H1 (cell line): Measurements from ENCODE around the gene F5. TPM values are rescaled to one million over a fixed set of nuclear protein-coding genes. Genes with fewer than 3 reads are reported as not detected.

Source experiments
- CTCF ChIA-PET: fragments of 300-600 bp; sonication (Branson Sonifier 250); formaldehyde crosslinking; loops from one replicate; lab custom pipeline; 2021; ENCODE audit not compliant: partially characterized antibody; lab: Charles Lee
- POLR2A ChIA-PET: fragments of 300-600 bp; sonication (Branson Sonifier 250); formaldehyde crosslinking; loops from one replicate; lab custom pipeline; 2021; ENCODE audit warnings: inconsistent platforms; ENCODE audit not compliant: partially characterized antibody; lab: Charles Lee
- DNase-seq, 2 experiments: peaks; one replicate each; pipeline versions ENCODE4 v3.0.0 to v3.0.0-alpha.2; 2010 to 2022; ENCODE audit warnings: low spot score in 2 of 2, low read depth in 1 of 2, mixed read lengths in 1 of 2
- FAIRE-seq: peaks from 2 replicates; lab custom pipeline; 2011; peaks lifted over from hg19 to GRCh38; lab: Jason Lieb, UNC
- H2AFZ ChIP-seq: 2 replicates; pipeline ENCODE4 v1.8.1; 2012; ENCODE audit warnings: low read length, inconsistent platforms
- H2AK5ac ChIP-seq: 2 replicates; pipeline ENCODE4 v1.6.1; 2013; ENCODE audit warnings: low read depth, low read length
- H2BK120ac ChIP-seq: replicated peaks from 2 replicates; pipeline ENCODE3; 2013; ENCODE audit warnings: low read depth, low read length, inconsistent platforms
- H2BK12ac ChIP-seq: 2 replicates; pipeline ENCODE4 v1.6.1; 2013; ENCODE audit warnings: low read depth, low read length
- H2BK15ac ChIP-seq: 2 replicates; pipeline ENCODE4 v1.6.1; 2013; ENCODE audit warnings: low read length
- H2BK20ac ChIP-seq: 2 replicates; pipeline ENCODE4 v1.6.1; 2013; ENCODE audit warnings: low read length
- H2BK5ac ChIP-seq: 2 replicates; pipeline ENCODE4 v1.6.1; 2013; ENCODE audit warnings: low read depth, low read length
- H3K14ac ChIP-seq: 2 replicates; pipeline ENCODE4 v1.6.1; 2013; ENCODE audit warnings: inconsistent platforms; ENCODE audit not compliant: insufficient read length
- H3K18ac ChIP-seq: 2 replicates; pipeline ENCODE4 v1.6.1; 2013; ENCODE audit warnings: low read length; ENCODE audit errors: extremely low read depth
- H3K23ac ChIP-seq: 2 replicates; pipeline ENCODE4 v1.6.1; 2013; ENCODE audit warnings: inconsistent platforms; ENCODE audit not compliant: insufficient read length
- H3K23me2 ChIP-seq: 2 replicates; pipeline ENCODE4 v1.6.1; 2013; ENCODE audit warnings: low read depth, low read length
- H3K27ac ChIP-seq: 2 replicates; pipeline ENCODE4 v1.6.1; 2011; ENCODE audit warnings: low read depth, low read length, inconsistent platforms
- H3K27me3 ChIP-seq, 4 experiments: replicated peaks in 1 of 4; 1 replicate in 1 of 4; 2 replicates in 3 of 4; pipeline versions ENCODE4 v1.6.1 to v1.8.1; 2011 to 2013; ENCODE audit warnings: low read length in 3 of 4, mild to moderate bottlenecking in 3 of 4, inconsistent platforms in 2 of 4, mixed read lengths in 2 of 4, moderate library complexity in 1 of 4; ENCODE audit not compliant: control insufficient read depth in 3 of 4, insufficient read depth in 3 of 4; ENCODE audit errors: extremely low read depth in 1 of 4
- H3K36me3 ChIP-seq, 4 experiments: 2 replicates each; pipeline versions ENCODE4 v1.6.1 to v1.8.1; 2011 to 2013; ENCODE audit warnings: mild to moderate bottlenecking in 4 of 4, low read length in 3 of 4, moderate library complexity in 2 of 4, control low read depth in 1 of 4, inconsistent platforms in 1 of 4; ENCODE audit not compliant: insufficient read depth in 4 of 4, control insufficient read depth in 2 of 4
- H3K4ac ChIP-seq: replicated peaks from 2 replicates; pipeline ENCODE3; 2013; ENCODE audit warnings: low read length, low read depth, mixed read lengths, inconsistent platforms; ENCODE audit not compliant: insufficient read length
- H3K4me1 ChIP-seq, 4 experiments: replicated peaks in 1 of 4; 1 replicate in 1 of 4; 2 replicates in 3 of 4; pipeline versions ENCODE4 v1.6.1 to v1.8.1; 2011 to 2013; ENCODE audit warnings: low read length in 3 of 4, inconsistent platforms in 2 of 4, mixed read lengths in 1 of 4; ENCODE audit not compliant: insufficient read depth in 4 of 4, control insufficient read depth in 3 of 4
- H3K4me2 ChIP-seq, 2 experiments: 2 replicates each; pipeline versions ENCODE4 v1.6.1 to v1.8.1; 2011 to 2013; ENCODE audit warnings: low read depth in 2 of 2, low read length in 2 of 2, control low read depth in 1 of 2, inconsistent platforms in 1 of 2, mild to moderate bottlenecking in 1 of 2; ENCODE audit not compliant: insufficient read depth in 1 of 2
- H3K4me3 ChIP-seq, 4 experiments: fragments of 200-600, 300-600 bp in 1 of 4; sonication (generic), shearing (Covaris generic), sonication (Bioruptor Twin) in 1 of 4; 2 replicates each; pipeline versions ENCODE4 v1.5.1 to v1.8.1; 2011 to 2016; ENCODE audit warnings: low read length in 4 of 4, low read depth in 3 of 4, control low read depth in 2 of 4, inconsistent platforms in 2 of 4, mild to moderate bottlenecking in 2 of 4, mixed read lengths in 1 of 4, moderate library complexity in 1 of 4; ENCODE audit not compliant: insufficient read depth in 2 of 4; ENCODE audit errors: extremely low read depth in 1 of 4
- H3K56ac ChIP-seq: replicated peaks from 2 replicates; pipeline ENCODE3; 2013; ENCODE audit warnings: low read depth, mild to moderate bottlenecking, mixed read lengths, low read length, inconsistent platforms; ENCODE audit not compliant: insufficient read length
- H3K79me1 ChIP-seq: 2 replicates; pipeline ENCODE4 v1.6.1; 2013; ENCODE audit warnings: low read depth, low read length, control low read depth
- H3K79me2 ChIP-seq, 2 experiments: 2 replicates each; pipeline versions ENCODE4 v1.6.1 to v1.8.1; 2012 to 2013; ENCODE audit warnings: low read length in 2 of 2, mild to moderate bottlenecking in 2 of 2, inconsistent platforms in 1 of 2; ENCODE audit not compliant: insufficient read depth in 2 of 2, control insufficient read depth in 1 of 2
- H3K9ac ChIP-seq, 4 experiments: replicated peaks in 1 of 4; 1 replicate in 1 of 4; 2 replicates in 3 of 4; pipeline versions ENCODE4 v1.6.1 to v1.8.1; 2011 to 2013; ENCODE audit warnings: low read depth in 3 of 4, low read length in 3 of 4, control low read depth in 2 of 4, mild to moderate bottlenecking in 2 of 4, moderate library complexity in 2 of 4, inconsistent platforms in 1 of 4; ENCODE audit errors: extremely low read depth in 1 of 4
- H3K9me3 ChIP-seq, 2 experiments: 2 replicates each; pipeline versions ENCODE4 v1.6.1 to v1.8.1; 2012 to 2013; ENCODE audit warnings: mild to moderate bottlenecking in 2 of 2, moderate library complexity in 2 of 2, control low read depth in 1 of 2, inconsistent platforms in 1 of 2, low read depth in 1 of 2, low read length in 1 of 2, mixed read lengths in 1 of 2; ENCODE audit not compliant: insufficient read depth in 2 of 2
- H4K20me1 ChIP-seq, 2 experiments: replicated peaks in 1 of 2; 2 replicates each; pipeline versions ENCODE3 to v1.8.1; 2011 to 2013; ENCODE audit warnings: inconsistent platforms in 2 of 2, low read length in 2 of 2, mild to moderate bottlenecking in 1 of 2; ENCODE audit not compliant: insufficient read depth in 2 of 2, control insufficient read depth in 1 of 2
- H4K5ac ChIP-seq: 2 replicates; pipeline ENCODE4 v1.6.1; 2013; ENCODE audit warnings: low read length, low read depth, mixed read lengths, inconsistent platforms; ENCODE audit not compliant: insufficient read length
- H4K8ac ChIP-seq: 2 replicates; pipeline ENCODE4 v1.8.0; 2013; ENCODE audit warnings: mild to moderate bottlenecking, moderate library complexity, low read length, inconsistent platforms; ENCODE audit not compliant: insufficient read depth; ENCODE audit errors: extremely low read depth
- H4K91ac ChIP-seq: replicated peaks from 2 replicates; pipeline ENCODE3; 2013; ENCODE audit warnings: low read length, mixed read lengths, inconsistent platforms; ENCODE audit not compliant: insufficient read length
- ASH2L ChIP-seq: fragments of 200-600, 300-600 bp; sonication (generic); IDR thresholded peaks from one replicate; pipeline ENCODE4 v1.7.1; 2017; ENCODE audit warnings: low read length
- CREB1 ChIP-seq: IDR thresholded peaks from 2 replicates; pipeline ENCODE4 v1.6.1; 2012; ENCODE audit warnings: inconsistent platforms
- CTCF ChIP-seq, 3 experiments: IDR thresholded peaks; 1 replicate in 2 of 3; 2 replicates in 1 of 3; pipeline versions ENCODE4 v1.5.1 to v1.6.1; 2011; ENCODE audit warnings: low read length in 3 of 3, mild to moderate bottlenecking in 3 of 3, inconsistent platforms in 2 of 3, low read depth in 1 of 3, moderate library complexity in 1 of 3; ENCODE audit not compliant: insufficient read depth in 1 of 3; ENCODE audit errors: control extremely low read depth in 1 of 3
- E2F6 ChIP-seq: IDR thresholded peaks from 2 replicates; pipeline ENCODE4 v1.6.1; 2012; ENCODE audit warnings: inconsistent platforms
- POLR2AphosphoS5 ChIP-seq: IDR thresholded peaks from 2 replicates; pipeline ENCODE4 v1.6.1; 2011; ENCODE audit warnings: low read depth, low read length
- RXRA ChIP-seq: IDR thresholded peaks from 2 replicates; pipeline ENCODE4 v1.6.1; 2011; ENCODE audit warnings: low read depth, mild to moderate bottlenecking, low read length, moderate library complexity; ENCODE audit not compliant: insufficient read depth
- SP1 ChIP-seq: IDR thresholded peaks from 2 replicates; pipeline ENCODE4 v1.6.1; 2011; ENCODE audit warnings: low read depth, low read length
- TAF1 ChIP-seq: IDR thresholded peaks from 2 replicates; pipeline ENCODE4 v1.6.1; 2011; ENCODE audit warnings: mild to moderate bottlenecking, low read depth, low read length
- WGBS, 2 experiments: shearing (Covaris generic) in 1 of 2; methylation state at CpG; one replicate each; pipeline versions ENCODE4 v1.1.6 to v1.1.7; 2013 to 2015; ENCODE audit warnings: low lambda C conversion rate in 2 of 2, mixed read lengths in 2 of 2, inconsistent platforms in 1 of 2, low coverage in 1 of 2, missing lambda C conversion rate in 1 of 2; ENCODE audit not compliant: insufficient replicate concordance in 2 of 2, insufficient coverage in 1 of 2, insufficient read length in 1 of 2; ENCODE audit errors: extremely low coverage in 1 of 2, missing lambda C conversion rate in 1 of 2; 5-methylcytosine and 5-hydroxymethylcytosine counted together
- polyA plus RNA-seq, 7 experiments: library from polyadenylated mRNA; depleted of rRNA in 3 of 7; stranded (reverse) in 5 of 7; unstranded in 2 of 7; fragments of >200 nt in 5 of 7; fragments of 200-250 nt in 2 of 7; gene quantifications; 1 replicate in 5 of 7; 2 replicates in 1 of 7; 4 replicates in 1 of 7; pipeline versions ENCODE4 v1.2.1 to v1.2.3, GENCODE V29; 2011 to 2013; ENCODE audit warnings: missing spikeins in 2 of 7, mixed read lengths in 2 of 7
- total RNA-seq: library from RNA; stranded (reverse); fragmentation: NEBNext Ultra II Directional; extraction: Animal tissue kit (Norgen Biotek cat#: 25700); gene quantifications from 2 replicates; pipeline ENCODE4 v1.2.1, GENCODE V29; 2021

F5 gene
- total and polyA plus RNA-seq, 2 of the 8 experiments (the other 6 are each of a cell fraction or from before 2014, with no cell fraction given): 0.04 to 0.06 TPM

- Histone ChIP-seq H3K9ac (peak within 1 kb of the TSS; percentile 76 to 91 (median 83)), H3K23me2 (peaks cover 12% of the 10 kb centered on the region), H3K14ac (no peak within 1 kb of the TSS), H3K4me1 (peaks cover 0 to 20% (median 8%) of the 10 kb centered on the region in 4 experiments; a peak in 4 of 7 replicates), H2AK5ac (no peak within 1 kb of the TSS), H3K79me1 (peaks cover 9% of the 10 kb centered on the region), H3K36me3 (no peaks in the 10 kb centered on the region), H2AFZ (peak within 1 kb of the TSS; percentile 94), H3K18ac (peak within 1 kb of the TSS; percentile 91), H4K8ac (peak within 1 kb of the TSS; percentile 94), H3K4me3 (peak within 1 kb of the TSS; percentile 82 to 91 (median 84)), H2BK12ac (no peak within 1 kb of the TSS; the same call in 1 of the 2 replicates), H3K9me3 (no peaks in the 10 kb centered on the region), H3K23ac (no peak within 1 kb of the TSS), H4K5ac (peak within 1 kb of the TSS; percentile 93), H4K91ac (peak within 1 kb of the TSS; percentile 8), H2BK5ac (peak within 1 kb of the TSS; percentile 92), H3K4me2 (peak within 1 kb of the TSS; percentile 88 to 94), H2BK120ac (no peak within 1 kb of the TSS), H3K27me3 (no peaks in the 10 kb centered on the region), H4K20me1 (peaks cover 0 to 7% of the 10 kb centered on the region in 2 experiments), H2BK15ac (peak within 1 kb of the TSS; percentile 36; the same call in 1 of the 2 replicates), H3K27ac (peak within 1 kb of the TSS; percentile 78), H3K4ac (no peak within 1 kb of the TSS), H3K79me2 (peaks cover 10 to 44% of the 10 kb centered on the region in 2 experiments; a peak in 3 of 4 replicates), H3K56ac (peak within 1 kb of the TSS; percentile 72), H2BK20ac (no peak within 1 kb of the TSS)
- DNase-seq (peak; percentile 90 to 93), FAIRE-seq (no peak)
- 1% methylated on average over 40 of the region's 85 CpGs; no CpG with 5 or more reads in 1 of the 2 experiments for WGBS, 2 experiments
- CTCF ChIA-PET: no interaction called here
- POLR2A ChIA-PET: interaction anchor here (0.9 to 1.6 kb wide), 15 partner anchors 10 to 118 kb away, joined by 3 to 6 read pairs (median 3); partner anchors contain the start of genes BLZF1, CCDC181 and NME7
- peak; percentile 79 for TF ChIP-seq CREB1
- peak; percentile 87 for TF ChIP-seq SP1
- peak; percentile 96 for TF ChIP-seq POLR2AphosphoS5
- TF ChIP-seq TAF1: peak; percentile 95
- TF ChIP-seq ASH2L: peak; percentile 54
- peak; percentile 26 to 49 (median 32) for TF ChIP-seq CTCF (IDR thresholded peaks at IDR 0.05; ENCODE audit: control extremely low read depth in 1 of 3, insufficient read depth in 1 of 3, low read depth in 1 of 3, low read length in 3 of 3)
- no peak for TF ChIP-seq RXRA
- TF ChIP-seq E2F6: peak; percentile 59
Measured at GRCh38 chr1:169485431-169486280, 100.6 kb downstream of the F5 start, which contains the start of gene SLC19A2. Gene SLC19A2, minus strand, starts transcription at chr1:169485944. Its CDS starts 178 bp downstream, at chr1:169485766.
